GM19238 (cell line): ENCODE measurements around the gene PHOSPHO1.
"Not testable (repeated sequence)": the region's sequence is repeated elsewhere in the genome, so short reads cannot be mapped to it uniquely, and the experiment has no call there.

Experiments
- DNase-seq: peaks from one replicate; pipeline ENCODE4 v3.0.0; 2011; ENCODE audit warnings: low spot score; ENCODE audit not compliant: insufficient read length

The PHOSPHO1 gene, protein sequence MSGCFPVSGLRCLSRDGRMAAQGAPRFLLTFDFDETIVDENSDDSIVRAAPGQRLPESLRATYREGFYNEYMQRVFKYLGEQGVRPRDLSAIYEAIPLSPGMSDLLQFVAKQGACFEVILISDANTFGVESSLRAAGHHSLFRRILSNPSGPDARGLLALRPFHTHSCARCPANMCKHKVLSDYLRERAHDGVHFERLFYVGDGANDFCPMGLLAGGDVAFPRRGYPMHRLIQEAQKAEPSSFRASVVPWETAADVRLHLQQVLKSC

DNA sequence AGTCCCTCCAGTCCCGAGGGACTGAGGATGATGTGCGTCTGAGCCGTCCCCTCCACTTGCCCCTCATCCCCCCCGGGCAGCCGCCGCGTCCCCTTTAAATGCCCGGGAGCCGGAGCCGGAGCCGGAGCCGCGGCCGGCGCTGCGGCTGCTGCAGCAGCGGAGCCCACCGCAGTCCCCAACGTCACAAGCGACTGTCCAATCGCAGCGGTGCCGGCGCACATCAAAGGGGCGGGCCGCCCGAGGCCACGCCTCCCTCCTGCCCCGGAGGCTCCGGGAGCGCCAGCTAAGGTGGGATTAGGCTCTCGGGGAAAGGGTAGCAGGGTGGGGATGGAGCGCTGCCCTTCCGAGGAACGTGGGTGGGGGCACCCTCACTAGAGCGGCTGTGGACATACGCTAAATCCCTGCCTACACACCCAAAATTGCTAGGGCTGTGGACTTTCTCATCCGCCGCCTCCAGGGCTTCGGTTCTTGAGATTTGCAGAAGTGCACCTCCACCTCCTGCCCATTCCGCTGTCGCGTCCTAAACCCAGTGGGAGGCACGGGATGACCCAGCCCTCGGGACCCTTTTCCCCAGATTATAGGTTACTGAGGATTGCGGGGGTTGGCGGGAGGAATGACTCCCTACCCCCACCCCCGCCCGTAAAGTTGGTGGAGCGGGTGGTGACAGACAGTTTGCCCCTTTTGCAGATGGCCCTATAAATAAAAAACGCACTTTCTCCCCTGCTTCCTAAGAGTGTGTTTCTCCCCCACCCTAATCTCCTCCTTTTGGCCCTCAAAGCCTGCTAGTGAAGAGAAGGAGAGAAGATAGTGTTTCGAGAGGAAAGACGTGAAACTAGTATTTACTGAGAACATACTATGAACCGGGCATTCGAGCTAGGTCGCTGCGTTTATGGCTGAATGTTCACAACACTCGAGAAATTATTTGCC is at the start of gene PHOSPHO1:
PHOSPHO1 (minus strand) TSS at position 152 of the 927 bp plus-strand sequence. CDS start 4,096 bp downstream, outside the sequence.
- peak; percentile 91 for DNase-seq

- no peak for DNase-seq
These were observed 49.5 kb upstream of the PHOSPHO1 start for GRCh38 chr17:49280061-49280460.

DNA sequence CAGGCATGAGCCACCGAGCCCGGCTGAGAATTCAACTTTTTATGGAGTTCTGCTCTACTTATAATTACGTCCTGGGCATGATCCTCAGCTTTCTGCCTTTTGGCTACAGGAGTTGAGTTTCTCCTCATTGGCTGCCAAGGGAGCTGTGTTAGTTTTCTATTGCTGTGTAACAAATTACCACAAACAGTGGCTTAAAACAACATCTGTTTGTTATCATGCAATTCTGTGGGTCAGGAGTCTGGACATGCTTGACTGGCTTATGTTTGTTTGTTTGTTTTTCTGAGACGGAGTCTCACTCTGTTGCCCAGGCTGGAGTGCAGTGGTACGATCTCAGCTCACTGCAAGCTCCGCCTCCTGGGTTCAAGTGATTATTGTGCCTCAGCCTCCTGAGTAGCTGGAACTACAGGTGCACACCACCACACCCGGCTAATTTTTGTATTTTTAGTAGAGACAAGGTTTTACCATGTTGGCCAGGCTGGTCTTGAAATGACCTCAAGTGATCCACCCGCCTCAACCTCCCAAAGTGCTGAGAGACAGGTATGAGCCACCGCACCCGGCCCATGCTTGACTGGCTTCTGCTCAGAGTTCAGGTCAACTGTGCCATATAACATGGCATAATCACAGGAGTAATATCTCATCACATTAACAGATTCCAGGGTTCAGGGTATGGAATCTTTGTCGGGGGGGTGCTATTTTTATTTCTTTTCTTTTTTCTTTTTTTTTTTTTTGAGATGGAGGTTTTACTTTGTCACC is 48.9 kb upstream of the PHOSPHO1 start:
- DNase-seq = not testable (repeated sequence)

- DNase-seq = no peak
These were observed 47.5 kb upstream of the PHOSPHO1 start for GRCh38 chr17:49278076-49278475.

DNA sequence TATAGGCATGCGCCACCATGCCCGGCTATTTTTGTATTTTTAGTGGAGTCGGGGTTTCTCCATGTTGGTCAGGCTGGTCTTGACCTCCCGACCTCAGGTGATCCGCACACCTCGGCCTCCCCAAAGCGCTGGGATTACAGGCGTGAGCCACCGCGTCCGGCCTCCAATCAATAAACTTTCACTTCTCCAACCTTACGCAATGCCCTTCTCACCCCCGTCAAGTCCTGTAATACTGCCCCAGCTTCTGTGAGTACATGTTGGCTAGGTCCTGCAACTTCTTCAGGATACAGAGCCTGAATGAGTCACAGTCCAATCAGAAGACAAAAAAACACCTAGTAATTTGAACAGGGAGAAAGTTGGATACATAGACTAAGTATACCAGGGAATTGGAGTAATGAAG is 47.1 kb upstream of the PHOSPHO1 start:
- DNase-seq = no peak

- DNase-seq = not testable (repeated sequence)
These were observed 45.4 kb upstream of the PHOSPHO1 start for GRCh38 chr17:49275981-49276380.

DNA sequence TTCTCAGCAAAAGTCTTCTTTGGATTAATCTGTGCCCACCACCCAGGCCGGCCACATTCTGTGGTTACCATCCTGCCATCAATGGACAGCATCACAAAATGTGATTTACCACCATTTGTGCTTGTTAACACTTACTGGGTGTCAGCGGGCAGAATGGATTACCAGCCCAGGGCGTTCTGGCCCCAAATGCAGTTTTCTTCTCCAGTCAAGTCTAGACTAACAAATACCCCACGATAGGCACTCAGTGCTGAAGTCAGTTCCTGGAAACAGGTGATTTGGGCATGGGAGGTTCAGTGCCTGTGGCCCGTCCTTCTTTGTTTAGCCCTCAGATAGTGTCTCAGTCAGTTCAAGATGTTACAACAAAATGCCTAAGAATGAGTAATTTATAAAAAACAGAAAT is 38.8 kb upstream of the PHOSPHO1 start:
- DNase-seq = no peak

DNA sequence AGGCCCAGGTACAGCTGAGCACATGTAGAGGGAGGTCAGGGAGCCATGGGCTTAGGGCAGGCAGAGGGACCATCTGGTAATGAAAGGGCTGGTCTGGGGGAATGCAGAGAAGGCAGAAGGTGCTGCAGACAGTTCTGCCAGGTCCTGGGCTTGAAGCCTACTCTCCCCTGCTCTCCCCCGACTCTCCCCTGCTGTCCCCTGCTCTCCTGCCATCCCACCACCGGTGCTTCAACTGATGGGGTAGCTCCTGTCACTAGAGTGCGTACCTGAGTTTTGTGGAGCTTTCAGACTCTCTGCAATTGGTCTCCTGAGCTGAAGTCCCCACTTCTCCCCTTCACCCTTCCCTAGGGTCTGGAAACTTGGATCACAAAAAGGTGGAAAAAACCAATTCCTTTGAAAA is 37.3 kb upstream of the PHOSPHO1 start:
- DNase-seq = no peak

GRCh38 chr17:49266233-49266632 is 35.6 kb upstream of the PHOSPHO1 start:
- DNase-seq = no peak

GRCh38 chr17:49261540-49261939 is 31.0 kb upstream of the PHOSPHO1 start:
- not testable (repeated sequence) for DNase-seq

DNA sequence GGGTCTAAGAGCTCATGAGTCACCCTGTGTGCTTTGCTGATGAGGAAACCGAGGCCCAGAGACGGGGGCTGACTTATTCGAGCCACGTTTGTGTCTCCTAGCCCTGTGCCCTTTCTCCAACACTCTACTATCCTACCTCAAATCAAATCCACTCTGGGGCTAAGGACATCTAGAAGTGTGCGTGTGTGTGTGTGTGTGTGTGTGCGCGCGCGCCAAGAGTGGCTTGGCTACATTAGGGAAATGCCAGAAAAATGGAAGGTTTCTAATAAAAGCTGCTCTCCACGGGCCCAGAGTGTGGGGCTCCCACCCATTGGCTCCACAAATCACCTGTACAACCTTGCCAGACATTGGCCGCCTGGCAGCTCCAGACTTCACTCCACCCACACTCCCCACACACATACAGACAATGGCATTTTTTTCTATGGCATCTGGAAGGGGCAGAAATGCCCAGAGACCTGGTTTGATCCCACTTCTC is 30.3 kb upstream of the PHOSPHO1 start:
- no peak for DNase-seq

GRCh38 chr17:49260011-49260816 is 29.6 kb upstream of the PHOSPHO1 start:
- peak; percentile 42 for DNase-seq

DNA sequence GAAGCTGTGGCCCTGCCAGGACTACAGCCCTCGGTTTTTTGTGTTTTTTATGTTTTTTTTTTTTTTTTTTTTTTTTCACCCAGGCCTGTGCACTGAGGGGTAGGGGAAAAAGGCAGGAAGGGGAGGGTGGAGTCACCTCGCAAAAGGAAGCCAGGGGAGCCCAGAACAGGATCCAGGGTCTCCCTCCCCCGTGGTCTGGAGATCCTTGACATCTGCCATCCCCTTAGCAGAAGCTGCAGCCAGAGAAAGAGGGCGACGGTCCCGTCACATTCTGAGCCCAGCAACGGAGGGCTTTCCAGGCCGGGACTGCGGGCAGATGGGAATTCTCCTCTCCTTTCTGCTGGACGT is 29.1 kb upstream of the PHOSPHO1 start:
- no peak for DNase-seq

DNA sequence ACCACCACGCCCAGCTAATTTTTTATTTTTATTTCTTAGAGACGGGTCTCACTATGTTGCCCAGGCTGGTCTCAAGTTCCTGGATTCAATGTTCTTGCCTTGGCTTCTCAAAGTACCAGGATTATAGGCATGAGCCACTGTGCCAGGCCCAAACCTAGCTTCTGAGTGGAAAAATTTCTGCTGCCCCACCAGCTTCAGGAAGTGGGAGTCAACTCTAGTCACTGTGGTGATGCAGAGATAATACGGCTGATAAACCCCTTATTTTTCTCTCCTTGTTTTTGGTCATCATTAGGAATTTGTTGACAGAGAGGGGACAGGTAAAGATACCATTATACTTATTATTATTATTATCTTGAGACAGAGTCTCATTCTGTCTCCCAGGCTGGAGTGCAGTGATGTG is 27.8 kb upstream of the PHOSPHO1 start:
- no peak for DNase-seq

DNA sequence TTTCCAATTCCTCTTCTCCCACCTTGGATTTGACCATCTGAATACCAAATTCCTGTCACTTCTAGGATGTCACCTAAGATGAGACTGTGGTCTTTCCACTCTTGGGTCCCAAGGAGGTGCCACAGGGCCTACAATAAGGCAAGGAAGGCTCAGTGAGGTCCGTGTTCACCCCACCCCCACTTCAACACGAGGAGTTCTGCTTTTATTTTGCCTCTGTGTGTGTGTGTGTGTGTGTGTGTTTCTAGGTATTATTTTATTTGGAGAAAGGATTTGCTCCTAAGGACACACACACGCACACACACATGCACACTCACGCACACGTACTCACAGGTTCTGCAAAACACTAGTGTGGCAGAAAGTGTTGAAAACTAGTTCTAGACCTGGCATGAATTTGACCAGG is 24.5 kb upstream of the PHOSPHO1 start:
- DNase-seq = no peak

DNA sequence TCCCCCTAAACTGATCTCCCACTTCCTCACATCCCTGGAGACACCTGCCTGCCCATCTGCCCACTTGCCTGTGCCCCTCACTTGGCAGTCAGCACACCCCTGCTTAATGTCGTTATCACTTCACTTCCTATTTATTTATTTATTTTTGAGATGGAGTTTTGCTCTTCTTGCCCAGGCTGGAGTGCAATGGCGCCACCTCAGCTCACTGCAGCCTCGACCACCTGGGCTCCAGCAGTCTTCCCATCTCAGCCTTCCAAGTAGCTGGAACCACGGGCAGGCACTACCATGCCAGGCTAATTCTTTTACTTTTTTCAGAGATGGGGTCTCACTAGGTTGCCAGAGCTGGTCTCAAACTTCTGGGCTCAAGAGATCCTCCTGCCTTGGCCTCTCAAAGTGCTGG is 23.5 kb upstream of the PHOSPHO1 start:
- no peak for DNase-seq

DNA sequence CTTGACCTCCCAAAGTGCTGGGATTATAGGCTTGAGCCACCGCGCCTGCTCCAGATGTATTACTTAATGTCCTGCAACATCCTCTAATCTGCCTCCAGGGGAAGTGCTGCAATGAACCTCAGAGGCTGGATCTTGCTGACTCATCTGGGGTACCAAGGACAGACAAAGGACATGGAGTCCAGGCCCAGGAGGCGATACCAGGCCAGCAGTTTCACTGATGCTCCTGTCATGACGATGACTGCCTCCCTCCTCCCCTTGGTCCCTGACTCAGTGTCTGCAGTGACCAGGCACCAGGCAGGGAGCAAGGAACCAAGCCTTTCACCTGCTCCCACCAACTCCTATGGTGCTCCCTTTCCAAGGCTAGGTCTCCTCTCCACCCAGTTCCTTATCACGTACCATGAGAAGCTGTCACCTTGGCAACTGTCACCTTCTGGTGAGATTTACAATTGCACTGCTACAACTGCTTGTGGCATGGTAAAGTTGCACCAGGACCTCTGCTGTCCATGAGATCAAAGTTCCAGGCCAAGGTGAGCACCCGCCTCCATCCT is 21.6 kb upstream of the PHOSPHO1 start:
- DNase-seq = no peak

DNA sequence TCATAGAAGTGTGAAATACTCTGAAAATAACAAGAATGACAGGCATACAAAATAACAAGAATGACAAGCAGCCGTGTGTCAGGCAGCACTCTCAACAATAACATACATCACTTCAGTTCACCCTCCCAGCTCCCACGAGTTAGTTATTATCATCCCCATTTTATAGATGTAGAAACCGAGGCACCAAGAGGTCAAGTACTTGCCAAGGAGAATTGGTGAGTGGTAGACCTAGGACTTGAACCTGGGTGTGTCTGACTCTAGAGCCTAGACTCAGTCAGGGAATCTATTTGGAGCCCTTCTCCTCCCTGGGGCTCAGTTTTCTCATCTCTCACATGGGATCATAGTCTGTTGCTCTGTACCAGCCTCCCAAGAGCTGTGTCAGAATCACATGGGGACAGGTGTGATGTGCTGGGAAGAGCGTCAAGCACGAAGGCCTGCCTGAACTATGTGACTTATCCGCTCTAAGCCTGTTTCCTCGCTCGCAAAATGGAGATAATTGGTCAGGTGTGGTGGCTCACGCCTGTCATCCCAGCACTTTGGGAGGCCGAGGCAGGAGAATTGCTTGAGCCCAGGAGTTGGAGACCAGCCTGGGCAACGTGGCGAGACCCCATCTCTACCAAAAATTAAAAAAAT is 19.4 kb upstream of the PHOSPHO1 start:
- no peak for DNase-seq

- DNase-seq = no peak
These were observed 18.8 kb upstream of the PHOSPHO1 start for GRCh38 chr17:49249292-49249794.

DNA sequence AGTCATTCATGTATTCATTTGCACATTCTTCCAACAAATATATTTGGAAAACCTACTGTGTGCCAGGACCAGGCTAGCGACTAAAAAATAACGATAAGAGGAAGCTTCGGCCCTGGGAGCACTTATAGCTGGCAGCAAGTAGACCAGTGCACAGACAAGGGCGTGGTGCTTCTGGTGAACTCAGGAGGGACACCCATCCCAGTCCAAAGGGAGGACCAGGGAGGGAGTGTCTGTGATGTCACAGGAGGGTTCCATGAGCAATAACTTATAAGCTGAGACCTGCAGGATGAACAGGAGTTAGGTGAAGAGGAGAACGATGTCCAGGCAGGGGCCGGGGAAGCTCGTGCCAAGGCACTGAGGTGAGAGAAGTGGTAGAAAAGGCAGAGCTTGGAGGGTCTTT is 17.4 kb upstream of the PHOSPHO1 start:
- DNase-seq = no peak
